ENCODE results near the gene HUNK. TPM values are rescaled to one million over a fixed set of nuclear protein-coding genes. Genes with fewer than 3 reads are reported as not detected.
A peak's percentile ranks its signal among the peaks of the same experiment; 100 is the strongest.

The HUNK gene
- total RNA-seq, 1 experiment from 2014 or later = 4.8 TPM

- Histone ChIP-seq H3K4me3 (ENCODE audit: low read depth, low read length) (no peak overlapping the region), H3K9me3 (no peaks in the 10 kb centered on the region; the same call in 1 of the 2 replicates), H3K4me1 (peaks cover 62% of the 10 kb centered on the region), H3K36me3 (ENCODE audit: control insufficient read depth, insufficient read depth, low read length) (no peaks in the 10 kb centered on the region), H3K27me3 (replicated peaks; ENCODE audit: control insufficient read depth, insufficient read depth, low read length) (no peaks in the 10 kb centered on the region)
- Mint-ChIP-seq H3K9me3 (ENCODE audit: unreplicated experiment) (no peaks in the 10 kb centered on the region), H3K27me3 (ENCODE audit: insufficient read depth, unreplicated experiment) (no peaks in the 10 kb centered on the region), H3K4me1 (ENCODE audit: low read depth, unreplicated experiment) (peaks cover 44% of the 10 kb centered on the region), H3K36me3 (ENCODE audit: insufficient read depth, unreplicated experiment) (no peaks in the 10 kb centered on the region), H3K27ac (ENCODE audit: unreplicated experiment) (no peak overlapping the region), H3K4me3 (ENCODE audit: unreplicated experiment) (no peak overlapping the region)
- ChIA-PET POLR2A (no interaction called here), CTCF (no interaction called here)
- no peak for TF ChIP-seq CTCF (IDR thresholded peaks at IDR 0.05; ENCODE audit: insufficient read depth in 1 of 2, low read depth in 1 of 2, low read length in 1 of 2, severe bottlenecking in 1 of 2, unreplicated experiment in 1 of 2)
- no TSS peak for BruUV-seq (replicated peaks)
- no peak for DNase-seq
- intact Hi-C loops (cut with micrococcal nuclease; ENCODE audit: unreplicated experiment) = no loop called here
Measured at GRCh38 chr21:31912501-31912900, 39.7 kb downstream of the HUNK start.

- Mint-ChIP-seq H3K4me3 (ENCODE audit: unreplicated experiment) (no peak overlapping the region), H3K9me3 (ENCODE audit: unreplicated experiment) (peaks cover 4% of the 10 kb centered on the region), H3K27ac (ENCODE audit: unreplicated experiment) (no peak overlapping the region), H3K36me3 (ENCODE audit: insufficient read depth, unreplicated experiment) (no peaks in the 10 kb centered on the region), H3K4me1 (ENCODE audit: low read depth, unreplicated experiment) (peaks cover 41% of the 10 kb centered on the region), H3K27me3 (ENCODE audit: insufficient read depth, unreplicated experiment) (no peaks in the 10 kb centered on the region)
- H3K27me3 ChIP-seq (replicated peaks; ENCODE audit: control insufficient read depth, insufficient read depth, low read length) = no peaks in the 10 kb centered on the region
- H3K36me3 ChIP-seq (ENCODE audit: control insufficient read depth, insufficient read depth, low read length) = no peaks in the 10 kb centered on the region
- ChIA-PET POLR2A (no interaction called here), CTCF (no interaction called here)
- no peaks in the 10 kb centered on the region; the same call in 1 of the 2 replicates for H3K9me3 ChIP-seq
- H3K4me1 ChIP-seq = peaks cover 58% of the 10 kb centered on the region
- TF ChIP-seq CTCF (IDR thresholded peaks at IDR 0.05; ENCODE audit: insufficient read depth in 1 of 2, low read depth in 1 of 2, low read length in 1 of 2, severe bottlenecking in 1 of 2, unreplicated experiment in 1 of 2) = no peak
- intact Hi-C loops (cut with micrococcal nuclease; ENCODE audit: unreplicated experiment) = no loop called here
- no peak overlapping the region for H3K4me3 ChIP-seq (ENCODE audit: low read depth, low read length)
- BruUV-seq (replicated peaks) = no TSS peak
- peak in 1 of 2 experiments; percentile 44 for DNase-seq
Measured at GRCh38 chr21:31913182-31913608, 40.4 kb downstream of the HUNK start.

GRCh38 chr21:31914472-31914871 lies 41.7 kb downstream of the HUNK start:
- BruUV-seq (replicated peaks) = no TSS peak
- no peaks in the 10 kb centered on the region for H3K36me3 ChIP-seq (ENCODE audit: control insufficient read depth, insufficient read depth, low read length)
- Mint-ChIP-seq H3K27me3 (ENCODE audit: insufficient read depth, unreplicated experiment) (no peaks in the 10 kb centered on the region), H3K9me3 (ENCODE audit: unreplicated experiment) (peaks cover 6% of the 10 kb centered on the region), H3K36me3 (ENCODE audit: insufficient read depth, unreplicated experiment) (no peaks in the 10 kb centered on the region), H3K4me3 (ENCODE audit: unreplicated experiment) (no peak overlapping the region), H3K4me1 (ENCODE audit: low read depth, unreplicated experiment) (peaks cover 28% of the 10 kb centered on the region), H3K27ac (ENCODE audit: unreplicated experiment) (no peak overlapping the region)
- H3K9me3 ChIP-seq = no peaks in the 10 kb centered on the region; the same call in 1 of the 2 replicates
- no peak for DNase-seq
- peaks cover 46% of the 10 kb centered on the region for H3K4me1 ChIP-seq
- no peak overlapping the region for H3K4me3 ChIP-seq (ENCODE audit: low read depth, low read length)
- no peak for TF ChIP-seq CTCF (IDR thresholded peaks at IDR 0.05; ENCODE audit: insufficient read depth in 1 of 2, low read depth in 1 of 2, low read length in 1 of 2, severe bottlenecking in 1 of 2, unreplicated experiment in 1 of 2)
- CTCF ChIA-PET = no interaction called here
- intact Hi-C loops (cut with micrococcal nuclease; ENCODE audit: unreplicated experiment) = no loop called here
- H3K27me3 ChIP-seq (replicated peaks; ENCODE audit: control insufficient read depth, insufficient read depth, low read length) = no peaks in the 10 kb centered on the region
- POLR2A ChIA-PET = no interaction called here
